HG03460 (cell line): ENCODE results near the gene ACY1.

Experiments used
- ATAC-seq: cut with Tn5 transposase; IDR thresholded peaks from one replicate; pipeline ENCODE4 v1.9.1; 2021; ENCODE audit not compliant: unreplicated experiment

ACY1 gene

GRCh38 chr3:52004163-52004787 is 20.9 kb downstream of the ACY1 start:
- no peak for ATAC-seq

- ATAC-seq = no peak
Observed at GRCh38 chr3:52004906-52005395, 21.6 kb downstream of the ACY1 start.

- ATAC-seq = no peak
Observed at GRCh38 chr3:52005571-52005986, 22.2 kb downstream of the ACY1 start.

GRCh38 chr3:52006017-52006819 is 22.9 kb downstream of the ACY1 start:
- no peak for ATAC-seq

- no peak for ATAC-seq
Observed at GRCh38 chr3:52006820-52007133, 23.4 kb downstream of the ACY1 start.

GRCh38 chr3:52007291-52007690 is 24.0 kb downstream of the ACY1 start:
- no peak for ATAC-seq

- ATAC-seq = no peak
Observed at GRCh38 chr3:52010431-52010830, 27.1 kb downstream of the ACY1 start.

- no peak for ATAC-seq
Observed at GRCh38 chr3:52012699-52013098, 29.4 kb downstream of the ACY1 start.

- ATAC-seq = no peak
Observed at GRCh38 chr3:52013802-52014598, 30.7 kb downstream of the ACY1 start.

- no peak for ATAC-seq
Observed at GRCh38 chr3:52014613-52015012, 31.3 kb downstream of the ACY1 start.

GRCh38 chr3:52015438-52016228 is 32.3 kb downstream of the ACY1 start:
- ATAC-seq = no peak

- ATAC-seq = no peak
Observed at GRCh38 chr3:52017586-52017985, 34.3 kb downstream of the ACY1 start.

- no peak for ATAC-seq
Observed at GRCh38 chr3:52018319-52019000, 35.1 kb downstream of the ACY1 start.

- no peak for ATAC-seq
Observed at GRCh38 chr3:52019352-52020080, 36.2 kb downstream of the ACY1 start.

- no peak for ATAC-seq
Observed at GRCh38 chr3:52020796-52021195, 37.5 kb downstream of the ACY1 start.

GRCh38 chr3:52021489-52022268 is 38.3 kb downstream of the ACY1 start:
- no peak for ATAC-seq

- ATAC-seq = no peak
Observed at GRCh38 chr3:52022323-52023100, 39.2 kb downstream of the ACY1 start.

- no peak for ATAC-seq
Observed at GRCh38 chr3:52023101-52023770, 39.9 kb downstream of the ACY1 start.
